ENCODE measurements around the gene DR1.
"Not testable (repeated sequence)": the region's sequence is repeated elsewhere in the genome, so short reads cannot be mapped to it uniquely, and the experiment has no call there.

DR1 gene

GRCh38 chr1:93386268-93386667, 40.6 kb downstream of the DR1 start:
- DNase-seq (ENCODE audit: low read depth in 2 of 2): not testable (repeated sequence)

GRCh38 chr1:93394514-93394913, 48.8 kb downstream of the DR1 start:
- no peak for DNase-seq (ENCODE audit: low read depth in 2 of 2)

- DNase-seq (ENCODE audit: low read depth in 2 of 2): no peak
These were observed 49.5 kb downstream of the DR1 start for GRCh38 chr1:93395195-93395594.

- DNase-seq (ENCODE audit: low read depth in 2 of 2): no peak
These were observed 54.1 kb downstream of the DR1 start for GRCh38 chr1:93399781-93400180.

- DNase-seq (ENCODE audit: low read depth in 2 of 2): no peak
These were observed 62.5 kb downstream of the DR1 start for GRCh38 chr1:93408203-93408602.

- no peak for DNase-seq (ENCODE audit: low read depth in 2 of 2)
These were observed 65.3 kb downstream of the DR1 start for GRCh38 chr1:93411000-93411399.

- DNase-seq (ENCODE audit: low read depth in 2 of 2): no peak
These were observed 69.0 kb downstream of the DR1 start for GRCh38 chr1:93414749-93415148.

- no peak for DNase-seq (ENCODE audit: low read depth in 2 of 2)
These were observed 69.6 kb downstream of the DR1 start for GRCh38 chr1:93415296-93415695.

GRCh38 chr1:93416183-93416582, 70.5 kb downstream of the DR1 start:
- no peak for DNase-seq (ENCODE audit: low read depth in 2 of 2)
